Renal cortex interstitium (tissue), 11 donors: ENCODE data around the gene THSD7A. TPM values are rescaled to one million over a fixed set of nuclear protein-coding genes. Genes with fewer than 3 reads are reported as not detected.

Experiments used
- DNase-seq, 11 donors: peaks; one replicate each; pipeline ENCODE4 v3.0.0-alpha.2; 2013; ENCODE audit warnings: low read depth in 9 of 11, low spot score in 4 of 11; ENCODE audit errors: extremely low read depth in 1 of 11
- polyA plus RNA-seq, 3 donors: library from polyadenylated mRNA; unstranded; fragments of 120-200 nt; gene quantifications; one replicate each; pipeline ENCODE4 v1.2.1, GENCODE V29; 2013; ENCODE audit not compliant: insufficient read length in 3 of 3

Gene THSD7A
- polyA plus RNA-seq, 3 donors, result 58.2 to 63.1 (median 63.0) TPM

- DNase-seq, result no peak
Observed at GRCh38 chr7:11505471-11505985, 326.5 kb downstream of the THSD7A start.

GRCh38 chr7:11492307-11492706 is 339.7 kb downstream of the THSD7A start:
- no peak for DNase-seq

DNA sequence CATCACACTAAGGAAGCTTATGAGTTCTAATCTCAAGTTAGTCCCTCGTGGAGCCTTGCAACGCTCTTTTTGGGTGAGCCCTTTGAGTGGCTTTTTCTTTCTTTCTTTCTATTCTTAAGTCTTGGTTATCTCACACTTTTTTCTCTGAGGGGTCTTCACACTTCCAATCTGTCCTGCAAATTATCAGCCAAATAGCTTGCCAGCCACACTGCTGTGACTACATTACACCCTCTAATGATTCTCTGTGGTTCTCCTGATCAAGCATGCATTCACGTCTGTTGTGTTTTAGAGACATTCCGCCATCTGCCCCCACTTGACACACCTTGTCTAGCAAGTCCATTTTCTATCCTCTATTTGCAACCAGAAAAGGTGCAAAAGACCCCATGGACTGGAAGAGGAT is 340.2 kb downstream of the THSD7A start:
- DNase-seq, result no peak

GRCh38 chr7:11489280-11489679 is 342.7 kb downstream of the THSD7A start:
- DNase-seq, result no peak

GRCh38 chr7:11486271-11486670 is 345.7 kb downstream of the THSD7A start:
- no peak for DNase-seq

DNA sequence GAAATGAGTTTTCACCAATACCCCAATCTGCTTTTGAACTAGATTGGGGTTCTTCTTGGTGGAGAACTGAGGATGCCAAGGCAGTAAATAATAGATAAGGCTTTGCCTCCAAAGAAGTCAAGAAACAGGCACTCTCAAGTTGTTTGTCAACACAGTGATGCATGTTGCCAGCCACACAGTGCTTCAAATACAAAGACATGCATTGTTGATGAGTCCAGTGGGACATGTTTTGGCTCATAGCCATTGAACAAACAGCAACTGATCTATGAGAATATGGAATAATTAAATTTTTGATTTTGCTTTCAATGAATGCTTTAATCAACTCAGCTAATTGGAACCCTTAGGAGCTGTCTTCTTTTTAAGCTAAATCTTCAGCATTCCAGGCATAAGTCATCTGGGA is 346.4 kb downstream of the THSD7A start:
- DNase-seq, result no peak

GRCh38 chr7:11480143-11480542 is 351.9 kb downstream of the THSD7A start:
- no peak for DNase-seq

- DNase-seq, result no peak
Observed at GRCh38 chr7:11478882-11479281, 353.1 kb downstream of the THSD7A start.

- DNase-seq, result no peak
Observed at GRCh38 chr7:11478426-11478825, 353.6 kb downstream of the THSD7A start.

DNA sequence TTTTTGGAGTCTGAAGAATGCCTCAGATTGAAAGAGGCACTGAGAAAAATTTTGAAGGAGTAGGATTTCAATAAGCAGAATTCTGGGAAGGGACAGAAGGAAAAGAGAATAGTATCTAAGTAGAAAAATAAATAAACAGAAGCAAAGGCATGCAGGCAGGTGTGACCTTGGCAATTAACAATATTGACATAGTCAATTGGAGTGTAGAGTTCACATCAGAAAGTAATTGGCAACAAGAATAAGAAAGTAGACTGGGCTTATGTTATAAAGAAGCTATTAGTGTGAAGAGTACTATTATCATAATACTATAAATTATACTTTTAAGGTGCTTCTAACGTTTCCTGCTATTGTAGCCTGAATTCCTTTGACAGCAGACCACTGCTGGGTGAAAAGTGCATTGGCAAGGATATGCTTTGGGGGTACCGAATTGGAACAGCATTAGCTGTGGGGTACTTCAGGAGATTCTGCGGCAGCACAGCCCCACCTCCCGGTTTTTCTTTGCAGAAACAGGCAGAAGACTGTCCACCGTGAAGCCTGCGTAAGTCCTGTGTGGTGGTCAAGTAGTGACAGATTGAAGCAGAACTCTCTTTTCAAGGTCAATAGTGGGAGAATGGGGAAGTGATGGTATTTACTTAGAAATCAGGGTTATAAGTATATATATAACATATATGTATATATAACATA is 357.0 kb downstream of the THSD7A start:
- DNase-seq, result no peak

GRCh38 chr7:11473807-11474424 is 358.1 kb downstream of the THSD7A start:
- no peak for DNase-seq

DNA sequence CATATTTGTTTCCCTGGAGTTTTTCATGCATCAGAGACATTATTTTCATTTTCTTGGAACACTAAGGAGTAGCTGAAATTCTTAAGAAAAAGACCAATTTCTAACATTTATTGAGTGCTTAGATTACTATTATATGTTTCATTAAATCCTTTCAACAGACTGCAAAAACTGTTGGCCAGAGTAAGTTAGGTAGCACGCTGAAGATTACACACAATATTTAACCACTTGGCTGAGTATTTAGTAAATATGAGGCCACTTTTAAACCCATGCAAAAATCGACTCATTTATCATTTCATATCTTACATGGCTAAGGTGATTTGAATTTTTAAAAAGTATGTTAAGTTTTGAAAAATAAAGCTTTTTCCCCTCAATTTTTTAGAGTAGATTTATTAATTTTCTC is 358.8 kb downstream of the THSD7A start:
- DNase-seq, result no peak

DNA sequence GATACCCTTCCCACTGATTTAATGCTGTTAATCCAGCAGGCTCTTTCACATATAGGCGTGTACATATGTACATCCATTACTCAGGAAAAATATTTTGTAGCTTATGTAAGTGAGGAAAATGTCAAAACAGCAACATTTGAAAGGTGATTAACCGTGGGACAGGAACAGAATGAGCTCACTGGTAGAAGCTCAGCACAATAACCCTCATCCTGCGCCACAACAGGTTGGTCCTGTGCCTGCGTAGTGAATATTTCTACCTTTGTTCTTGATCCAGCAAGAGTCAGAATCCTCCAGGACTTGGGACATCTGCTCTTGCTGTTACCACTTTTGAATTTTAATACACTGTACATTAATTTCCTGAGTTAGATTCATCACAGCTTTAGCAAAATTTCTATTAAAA is 359.4 kb downstream of the THSD7A start:
- no peak for DNase-seq

GRCh38 chr7:11471255-11471654 is 360.7 kb downstream of the THSD7A start:
- DNase-seq, result no peak

- peak in 1 of 11 donors; percentile 14 for DNase-seq
Observed at GRCh38 chr7:11469028-11469745, 362.8 kb downstream of the THSD7A start.

GRCh38 chr7:11466517-11467105 is 365.4 kb downstream of the THSD7A start:
- DNase-seq, result no peak

DNA sequence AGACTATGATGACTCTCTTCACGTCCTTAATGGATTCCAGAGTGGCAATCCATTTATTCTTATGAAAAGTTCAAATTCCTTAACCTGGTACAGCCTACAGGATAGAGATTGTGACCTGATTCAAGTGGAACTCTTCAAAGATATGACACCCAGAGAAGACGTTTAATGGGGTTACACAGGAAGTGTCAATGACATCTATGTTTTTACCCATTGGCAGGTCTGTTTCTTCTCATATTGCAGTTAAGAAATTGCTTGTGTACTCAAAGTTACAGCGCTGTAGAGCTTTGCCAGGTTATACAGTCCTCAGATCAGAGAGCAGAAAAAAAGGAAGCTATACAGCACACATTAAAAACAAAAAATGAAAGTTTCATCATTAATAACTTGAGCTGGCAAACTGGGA is 367.4 kb downstream of the THSD7A start:
- no peak for DNase-seq

DNA sequence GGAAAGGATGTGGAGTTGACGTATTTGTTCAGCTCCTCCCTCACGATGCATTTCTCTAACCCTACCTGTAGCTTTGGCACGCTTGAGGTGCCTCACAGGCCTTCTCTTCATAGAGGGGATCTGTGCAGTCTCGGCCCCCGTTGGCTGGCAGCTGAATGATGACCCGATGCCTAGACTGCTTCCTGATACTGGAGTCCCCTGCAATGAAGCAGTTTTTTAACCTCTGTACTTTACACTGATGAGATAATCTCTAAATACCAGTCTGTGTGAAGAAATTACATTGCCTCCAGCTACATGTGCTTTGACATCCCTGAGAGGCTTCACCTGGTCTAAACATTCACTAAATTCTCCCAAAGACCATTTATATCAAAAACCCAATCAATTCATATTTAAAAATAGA is 370.1 kb downstream of the THSD7A start:
- DNase-seq, result no peak

GRCh38 chr7:11458736-11459483 is 373.1 kb downstream of the THSD7A start:
- DNase-seq, result no peak
